Mesenchymal stem cell (in vitro differentiated cells and primary cell): ENCODE data around the gene RTN3.
"Not testable (repeated sequence)": the region's sequence is repeated elsewhere in the genome, so short reads cannot be mapped to it uniquely, and the experiment has no call there.

ENCODE experiments used
- DNase-seq: peaks from one replicate; pipeline ENCODE4 v3.0.0-alpha.2; 2013
- H2AFZ ChIP-seq: one replicate; pipeline ENCODE4 v1.6.1; 2013; ENCODE audit warnings: low read depth, mild to moderate bottlenecking, control low read depth, inconsistent platforms, low read length, moderate library complexity
- H2AK5ac ChIP-seq: 2 replicates; pipeline ENCODE4 v1.6.1; 2013; ENCODE audit warnings: low read length, moderate library complexity, mild to moderate bottlenecking, inconsistent platforms; ENCODE audit not compliant: severe bottlenecking
- H2BK120ac ChIP-seq: one replicate; pipeline ENCODE4 v1.6.1; 2013; ENCODE audit warnings: low read depth, mild to moderate bottlenecking, inconsistent platforms, low read length, moderate library complexity
- H2BK12ac ChIP-seq, 2 experiments: one replicate each; pipeline ENCODE4 v1.6.1; 2013; ENCODE audit warnings: inconsistent platforms in 2 of 2, low read length in 2 of 2, mild to moderate bottlenecking in 2 of 2, moderate library complexity in 2 of 2, control low read depth in 1 of 2
- H2BK15ac ChIP-seq: one replicate; pipeline ENCODE4 v1.6.1; 2013; ENCODE audit warnings: mild to moderate bottlenecking, low read depth, inconsistent platforms; ENCODE audit not compliant: poor library complexity, severe bottlenecking
- H2BK5ac ChIP-seq: 2 replicates; pipeline ENCODE4 v1.6.1; 2013; ENCODE audit warnings: low read depth, mild to moderate bottlenecking, low read length, control low read depth, inconsistent platforms; ENCODE audit not compliant: poor library complexity, severe bottlenecking
- H3K14ac ChIP-seq, 2 experiments: one replicate each; pipeline ENCODE4 v1.6.1; 2013; ENCODE audit warnings: inconsistent platforms in 2 of 2, low read length in 2 of 2, control low read depth in 1 of 2, mild to moderate bottlenecking in 1 of 2, moderate library complexity in 1 of 2
- H3K18ac ChIP-seq, 2 experiments: one replicate each; pipeline ENCODE4 v1.6.1; 2013; ENCODE audit warnings: inconsistent platforms in 2 of 2, low read length in 2 of 2, control low read depth in 1 of 2, low read depth in 1 of 2, mild to moderate bottlenecking in 1 of 2
- H3K23ac ChIP-seq, 2 experiments: one replicate each; pipeline ENCODE4 v1.6.1; 2013; ENCODE audit warnings: inconsistent platforms in 2 of 2, low read length in 2 of 2, mild to moderate bottlenecking in 2 of 2, moderate library complexity in 2 of 2, control low read depth in 1 of 2
- H3K27ac ChIP-seq: 2 replicates; pipeline ENCODE4 v1.5.1; 2013; ENCODE audit warnings: mild to moderate bottlenecking, moderate library complexity, low read length, control low read depth, inconsistent platforms; ENCODE audit not compliant: poor library complexity, severe bottlenecking
- H3K27me3 ChIP-seq, 2 experiments: 2 replicates each; pipeline versions ENCODE4 v1.6.1 to v1.7.0; 2013; ENCODE audit warnings: low read length in 2 of 2, mild to moderate bottlenecking in 2 of 2, moderate library complexity in 2 of 2, control low read depth in 1 of 2, inconsistent platforms in 1 of 2; ENCODE audit not compliant: control insufficient read depth in 1 of 2, insufficient read depth in 1 of 2
- H3K36me3 ChIP-seq, 2 experiments: 2 replicates each; pipeline versions ENCODE4 v1.6.1 to v1.7.0; 2013; ENCODE audit warnings: low read length in 2 of 2, control low read depth in 1 of 2, inconsistent platforms in 1 of 2, low read depth in 1 of 2, mild to moderate bottlenecking in 1 of 2; ENCODE audit not compliant: insufficient read depth in 2 of 2, control insufficient read depth in 1 of 2
- H3K4ac ChIP-seq, 2 experiments: one replicate each; pipeline ENCODE4 v1.6.1; 2013; ENCODE audit warnings: inconsistent platforms in 2 of 2, low read length in 2 of 2, mild to moderate bottlenecking in 2 of 2, moderate library complexity in 2 of 2, control low read depth in 1 of 2, low read depth in 1 of 2
- H3K4me1 ChIP-seq: 2 replicates; pipeline ENCODE4 v1.6.1; 2013; ENCODE audit warnings: low read depth, low read length, control low read depth; ENCODE audit not compliant: control insufficient read depth, insufficient read depth
- H3K4me2 ChIP-seq: 2 replicates; pipeline ENCODE4 v1.6.1; 2013; ENCODE audit warnings: low read length, mild to moderate bottlenecking, inconsistent platforms; ENCODE audit not compliant: poor library complexity, severe bottlenecking
- H3K4me3 ChIP-seq, 2 experiments: 2 replicates each; pipeline versions ENCODE4 v1.5.1 to v1.7.0; 2013; ENCODE audit warnings: low read length in 2 of 2, mild to moderate bottlenecking in 2 of 2, control low read depth in 1 of 2, low read depth in 1 of 2; ENCODE audit not compliant: insufficient read depth in 1 of 2
- H3K79me1 ChIP-seq: replicated peaks from 2 replicates; pipeline ENCODE4 v1.6.1; 2013; ENCODE audit warnings: mild to moderate bottlenecking, control low read depth, low read length, inconsistent platforms; ENCODE audit not compliant: poor library complexity, severe bottlenecking
- H3K9ac ChIP-seq: 2 replicates; pipeline ENCODE4 v1.7.0; 2013; ENCODE audit warnings: mild to moderate bottlenecking, low read length, moderate library complexity
- H3K9me3 ChIP-seq: 2 replicates; pipeline ENCODE4 v1.7.0; 2013; ENCODE audit warnings: mild to moderate bottlenecking, low read length; ENCODE audit not compliant: control insufficient read depth
- H4K8ac ChIP-seq: one replicate; pipeline ENCODE4 v1.6.1; 2013; ENCODE audit warnings: inconsistent platforms, mild to moderate bottlenecking, low read length, moderate library complexity
- H4K91ac ChIP-seq: one replicate; pipeline ENCODE4 v1.6.1; 2013; ENCODE audit warnings: mild to moderate bottlenecking, low read length, inconsistent platforms
- WGBS: methylation state at CpG from one replicate; pipeline ENCODE4 v1.1.7; 2013; ENCODE audit warnings: mixed read lengths; 5-methylcytosine and 5-hydroxymethylcytosine counted together

RTN3 gene

GRCh38 chr11:63683133-63683991, 2.1 kb downstream of the RTN3 start:
- no peak for DNase-seq
- no peak overlapping the region for H4K8ac ChIP-seq
- H3K23ac ChIP-seq, result no peak overlapping the region
- H2AK5ac ChIP-seq, result no peak overlapping the region
- peak overlapping the region; percentile 17 for H3K27ac ChIP-seq
- peak overlapping the region; percentile 36 for H3K4me2 ChIP-seq
- no peak overlapping the region for H3K4ac ChIP-seq
- WGBS, result 100% methylated on average over 1 of the region's 8 CpGs
- H2BK120ac ChIP-seq, result no peak overlapping the region
- no peaks in the 10 kb centered on the region for H3K9me3 ChIP-seq
- no peak overlapping the region for H3K18ac ChIP-seq
- H3K4me1 ChIP-seq, result peaks cover 3% of the 10 kb centered on the region
- H2BK12ac ChIP-seq, result no peak overlapping the region
- H2BK15ac ChIP-seq, result no peak overlapping the region
- H3K36me3 ChIP-seq, result no peaks in the 10 kb centered on the region
- H3K4me3 ChIP-seq, result peak overlapping the region in 1 of 2 experiments; percentile 97
- no peak overlapping the region for H2BK5ac ChIP-seq
- H2AFZ ChIP-seq, result no peak overlapping the region
- H3K79me1 ChIP-seq, result no peaks in the 10 kb centered on the region
- H3K9ac ChIP-seq, result peak overlapping the region; percentile 89
- H3K14ac ChIP-seq, result no peak overlapping the region
- H3K27me3 ChIP-seq, result no peaks in the 10 kb centered on the region
- H4K91ac ChIP-seq, result no peak overlapping the region

DNA sequence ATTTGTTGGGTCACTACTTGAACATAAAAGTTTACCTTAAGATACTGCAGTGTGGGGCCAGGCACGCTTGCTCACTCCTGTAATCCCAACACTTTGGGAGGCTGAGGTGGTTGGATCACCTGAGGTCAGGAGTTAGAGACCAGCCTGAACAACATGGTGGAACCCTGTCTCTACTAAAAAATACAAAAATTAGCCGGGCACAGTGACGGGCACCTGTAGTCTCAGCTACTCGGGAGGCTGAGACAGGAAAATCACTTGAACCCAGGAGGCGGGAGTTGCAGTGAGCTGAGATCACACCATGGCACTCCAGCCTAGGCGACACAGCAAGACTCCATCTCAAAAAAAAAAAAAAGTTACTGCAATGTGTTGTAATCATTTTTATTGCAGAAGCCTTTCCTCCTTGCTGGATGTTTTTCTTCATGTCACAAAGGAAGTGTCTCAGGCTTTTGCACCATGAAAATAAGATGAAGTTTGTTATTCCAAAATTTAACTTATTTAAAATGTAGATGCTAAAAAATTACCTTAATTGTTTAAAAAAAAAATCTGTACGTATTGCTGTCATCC, 3.9 kb downstream of the RTN3 start:
- H3K14ac ChIP-seq, H3K27ac ChIP-seq, H3K27me3 ChIP-seq, H2BK15ac ChIP-seq, H2BK5ac ChIP-seq, H3K18ac ChIP-seq, H3K4me2 ChIP-seq, H3K23ac ChIP-seq, H3K9ac ChIP-seq, H3K9me3 ChIP-seq, H4K91ac ChIP-seq, H3K4ac ChIP-seq, H2AFZ ChIP-seq, H2BK12ac ChIP-seq, DNase-seq, H3K4me3 ChIP-seq, H2BK120ac ChIP-seq, H4K8ac ChIP-seq, H2AK5ac ChIP-seq, H3K4me1 ChIP-seq, H3K36me3 ChIP-seq, H3K79me1 ChIP-seq: not testable (repeated sequence)
- 100% methylated on average over 2 of the region's 7 CpGs for WGBS

- Histone ChIP-seq H3K4me3 (no peak overlapping the region), H4K91ac (no peak overlapping the region), H2AFZ (no peak overlapping the region), H3K79me1 (peaks cover 2% of the 10 kb centered on the region), H3K27ac (no peak overlapping the region), H2AK5ac (no peak overlapping the region), H3K18ac (no peak overlapping the region), H2BK120ac (no peak overlapping the region), H4K8ac (no peak overlapping the region), H2BK15ac (no peak overlapping the region), H3K9me3 (no peaks in the 10 kb centered on the region), H3K14ac (no peak overlapping the region), H3K27me3 (no peaks in the 10 kb centered on the region), H3K4ac (no peak overlapping the region), H2BK12ac (no peak overlapping the region), H3K4me1 (peaks cover 3% of the 10 kb centered on the region), H3K36me3 (no peaks in the 10 kb centered on the region), H2BK5ac (no peak overlapping the region), H3K9ac (peak overlapping the region; percentile 38), H3K4me2 (no peak overlapping the region), H3K23ac (no peak overlapping the region)
- no peak for DNase-seq
- WGBS, result 86% methylated on average over 2 of the region's 2 CpGs
Observed at GRCh38 chr11:63686926-63687325, 5.6 kb downstream of the RTN3 start.

DNA sequence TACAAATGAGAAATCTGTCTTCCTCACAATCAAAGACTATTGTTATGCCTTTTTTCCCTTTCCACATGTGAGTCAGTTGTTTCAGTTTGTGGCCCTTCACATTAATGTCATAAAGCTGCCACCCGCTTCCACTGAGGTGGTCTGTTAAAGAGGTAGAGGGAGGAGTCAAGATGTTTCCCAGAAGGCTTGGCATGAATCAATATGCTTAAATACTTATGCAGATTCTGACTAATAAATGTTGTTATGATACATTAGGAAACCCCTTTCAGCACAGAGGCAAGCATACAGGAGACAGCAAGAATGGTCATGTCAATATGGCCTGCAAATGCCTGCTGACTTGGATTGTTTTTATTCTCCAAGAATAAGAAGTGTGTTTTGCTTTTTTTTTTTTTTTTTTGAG, 6.5 kb downstream of the RTN3 start:
- H3K27me3 ChIP-seq, result no peaks in the 10 kb centered on the region
- H3K36me3 ChIP-seq, result no peaks in the 10 kb centered on the region
- H2BK120ac ChIP-seq, result no peak overlapping the region
- H3K79me1 ChIP-seq, result peaks cover 5% of the 10 kb centered on the region
- no peak overlapping the region for H3K27ac ChIP-seq
- H2BK15ac ChIP-seq, result no peak overlapping the region
- H2AFZ ChIP-seq, result no peak overlapping the region
- H3K14ac ChIP-seq, result no peak overlapping the region
- H3K4me2 ChIP-seq, result no peak overlapping the region
- H2BK5ac ChIP-seq, result no peak overlapping the region
- no peak overlapping the region for H4K91ac ChIP-seq
- H3K9me3 ChIP-seq, result no peaks in the 10 kb centered on the region
- WGBS, result 100% methylated on average over 1 of the region's 1 CpG
- no peak overlapping the region for H2AK5ac ChIP-seq
- H3K23ac ChIP-seq, result no peak overlapping the region
- H2BK12ac ChIP-seq, result no peak overlapping the region
- no peak overlapping the region for H3K4ac ChIP-seq
- H3K4me1 ChIP-seq, result peaks cover 5% of the 10 kb centered on the region
- H4K8ac ChIP-seq, result no peak overlapping the region
- H3K18ac ChIP-seq, result no peak overlapping the region
- no peak overlapping the region for H3K4me3 ChIP-seq
- DNase-seq, result no peak
- no peak overlapping the region for H3K9ac ChIP-seq
